GM12891 (cell line): ENCODE results near the gene ROGDI.

Experiments used
- PAX5 ChIP-seq: IDR thresholded peaks from 2 replicates; pipeline ENCODE4 v1.6.1; 2011; ENCODE audit warnings: low read length, moderate library complexity, mild to moderate bottlenecking; ENCODE audit not compliant: insufficient read depth, severe bottlenecking
- POLR2A ChIP-seq: IDR thresholded peaks from 2 replicates; pipeline ENCODE4 v1.6.1; 2011; ENCODE audit warnings: low read depth, low read length, control low read depth
- POLR2AphosphoS5 ChIP-seq: IDR thresholded peaks from 2 replicates; pipeline ENCODE4 v1.6.1; 2011; ENCODE audit warnings: low read depth, low read length, control low read depth
- POU2F2 ChIP-seq: IDR thresholded peaks from 2 replicates; pipeline ENCODE4 v1.6.1; 2011; ENCODE audit warnings: low read depth, mild to moderate bottlenecking, control low read depth, low read length, moderate library complexity
- SPI1 ChIP-seq: IDR thresholded peaks from 2 replicates; pipeline ENCODE4 v1.6.1; 2011; ENCODE audit warnings: low read depth, low read length, control low read depth
- TAF1 ChIP-seq: IDR thresholded peaks from 2 replicates; pipeline ENCODE4 v1.6.1; 2011; ENCODE audit warnings: low read depth, low read length, control low read depth

GRCh38 chr16:4828567-4829321, 26.3 kb upstream of the ROGDI start:
- TF ChIP-seq POLR2AphosphoS5, result no peak
- no peak for TF ChIP-seq POLR2A
- no peak for TF ChIP-seq TAF1
- no peak for TF ChIP-seq POU2F2
- no peak for TF ChIP-seq SPI1
- no peak for TF ChIP-seq PAX5
